Smooth muscle cell of bladder (primary cell): Measurements from ENCODE around the gene MGARP. TPM values are rescaled to one million over a fixed set of nuclear protein-coding genes. Genes with fewer than 3 reads are reported as not detected.

Source experiments
- total RNA-seq: library from RNA; depleted of rRNA; stranded (reverse); fragments of >200 nt; gene quantifications from 2 replicates; pipeline ENCODE4 v1.2.3, GENCODE V29; 2014

Gene MGARP
- total RNA-seq = 19.2 and 31.9 TPM in 2 replicates

DNA sequence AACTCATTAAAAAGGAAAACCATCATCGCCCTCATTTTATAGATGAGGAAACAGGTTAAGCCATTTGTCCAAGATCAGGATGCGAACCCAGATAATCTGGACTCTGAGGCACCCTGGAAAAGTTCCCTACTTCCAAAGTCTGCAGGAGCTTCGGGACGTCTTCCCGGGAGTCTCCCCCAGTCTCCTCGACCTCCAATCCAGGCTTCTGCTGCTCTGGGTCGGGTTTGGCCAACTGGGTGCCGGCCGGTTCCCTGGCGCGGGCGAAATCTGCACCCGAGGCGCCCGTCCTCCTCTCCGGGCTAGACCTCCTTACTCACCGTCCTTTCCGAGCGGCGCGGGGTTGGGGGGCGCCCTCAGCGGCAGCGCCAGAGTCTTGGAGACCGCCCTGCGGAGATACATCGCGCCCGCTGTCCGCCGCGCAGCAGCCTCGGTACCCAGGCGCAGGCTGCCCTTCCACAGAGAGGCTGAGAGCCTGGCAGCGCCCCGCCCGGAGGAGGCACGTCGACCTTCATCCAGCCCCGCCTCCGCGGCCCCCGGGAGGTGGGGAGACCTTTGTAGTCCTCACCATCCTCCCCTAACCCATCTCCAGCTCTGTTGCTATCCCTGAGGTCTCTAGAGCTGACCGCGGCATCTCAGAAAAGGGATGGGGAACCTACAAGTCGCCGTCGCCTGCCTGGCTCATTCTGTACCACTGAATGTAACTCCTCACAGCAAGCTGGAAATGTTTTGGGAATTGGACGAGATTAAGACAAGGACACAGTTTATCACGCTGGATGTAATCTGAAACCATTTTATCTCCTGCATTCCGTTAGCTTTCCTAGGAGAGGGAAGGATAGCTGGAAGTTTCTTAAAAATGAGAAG, at the start of gene MGARP:
TSS of gene MGARP (minus strand) at position 466 of the 861 bp plus-strand sequence. CDS start at position 399, 67 bp downstream.

DNA sequence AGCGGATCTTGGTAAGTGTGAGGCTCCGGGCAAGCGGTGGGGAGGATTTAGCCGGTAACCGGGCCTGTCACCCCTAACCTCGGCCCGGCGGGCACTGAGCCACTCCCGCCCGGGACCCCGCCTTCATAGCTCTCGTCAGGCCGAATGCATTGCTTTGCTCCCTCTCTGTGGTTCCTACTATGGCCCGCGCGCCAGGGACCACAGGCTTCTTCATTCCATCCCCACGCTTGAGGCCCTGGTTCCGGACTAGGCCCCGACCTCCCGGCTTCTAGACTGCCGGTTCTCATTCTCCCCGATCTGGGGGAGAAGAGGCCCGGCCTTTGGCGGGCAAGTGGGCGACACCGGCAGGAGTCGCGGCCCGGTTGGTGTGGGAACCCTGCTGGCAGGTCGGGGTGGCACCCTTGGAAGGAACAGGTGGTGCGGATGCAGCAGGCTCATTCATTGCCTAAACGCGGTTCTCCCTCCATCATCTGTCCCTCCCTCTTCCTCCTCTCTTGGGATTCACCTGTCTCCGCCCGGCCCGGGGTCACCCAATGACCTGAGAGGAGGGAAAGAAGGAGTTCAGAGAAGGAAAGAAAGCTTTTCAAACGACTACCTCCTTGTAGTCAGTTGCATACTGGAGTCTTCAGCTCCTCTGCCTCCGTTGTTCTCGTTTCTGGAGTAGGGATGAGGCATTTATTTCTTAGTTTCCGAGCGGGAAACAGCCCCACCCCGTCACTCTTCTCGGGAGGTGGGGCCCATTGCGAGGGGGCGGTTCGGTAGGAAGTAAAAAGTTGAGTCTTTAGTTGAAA, 22.0 kb upstream of the MGARP start, which contains the start of gene NDUFC1:
TSS of gene NDUFC1 (minus strand) at position 657 of the 791 bp plus-strand sequence. CDS start 6,679 bp downstream, outside the sequence.

DNA sequence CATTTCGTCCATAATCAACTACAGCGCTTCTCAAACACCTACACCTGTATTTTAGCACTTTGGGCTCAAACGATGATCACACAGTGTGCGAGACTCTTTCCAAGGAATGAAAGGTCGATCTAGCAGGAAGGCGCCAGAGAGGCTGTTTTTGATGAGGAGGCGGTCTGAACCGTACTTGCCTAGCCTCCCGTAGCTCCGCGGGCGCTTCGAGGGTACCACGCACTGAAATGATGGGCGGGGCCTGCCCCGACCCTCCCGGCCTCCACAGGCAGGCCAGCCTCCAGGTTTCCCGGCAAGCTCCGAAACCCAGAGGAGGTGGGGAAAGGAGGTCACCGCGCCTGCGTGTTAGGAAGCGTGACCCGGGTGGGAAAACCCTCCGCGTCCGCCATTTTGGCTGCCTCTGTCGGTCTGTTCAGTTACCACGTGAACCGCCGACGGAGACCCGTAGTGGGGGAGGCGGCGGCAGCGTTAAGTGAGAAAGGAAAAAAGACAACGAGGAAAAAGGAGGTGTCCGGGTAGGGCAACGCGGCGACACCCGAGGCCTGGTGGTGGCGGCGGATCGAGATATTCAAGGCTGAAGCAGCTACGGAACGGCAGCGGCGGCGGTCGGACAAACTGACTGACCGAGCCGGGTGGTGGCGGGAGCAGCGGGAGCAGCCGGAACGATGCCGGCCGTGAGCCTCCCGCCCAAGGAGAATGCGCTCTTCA, 21.2 kb upstream of the MGARP start, which contains the start of gene NAA15:
TSS of gene NAA15 (plus strand) at position 393 of the 708 bp plus-strand sequence. CDS start at position 666, 273 bp downstream.

Other genes with a start within 250 kb of the MGARP start
- gene ELF2, start 103.0 kb downstream of the MGARP start, total RNA-seq = 34.9 and 36.8 TPM in 2 replicates
- gene NAA15, start 21.3 kb upstream of the MGARP start, total RNA-seq = 17.5 and 22.2 TPM in 2 replicates
- 45.0 and 53.6 TPM in 2 replicates for gene NDUFC1, start 22.3 kb upstream of the MGARP start, total RNA-seq
- gene RAB33B, start 173.9 kb upstream of the MGARP start, total RNA-seq = 10.3 and 10.4 TPM in 2 replicates